Measurements from ENCODE around the gene GPHN.

Gene GPHN

GRCh38 chr14:66992776-66993175, 484.8 kb downstream of the GPHN start:
- no peaks in the 10 kb centered on the region for H3K9me3 ChIP-seq (ENCODE audit: insufficient read depth, low read depth, low read length)
- H3K14ac ChIP-seq (ENCODE audit: low read length), result no peak overlapping the region
- no peak overlapping the region for H2BK12ac ChIP-seq (ENCODE audit: low read length)
- no peak overlapping the region for H3K4ac ChIP-seq (ENCODE audit: low read depth, low read length)
- no peaks in the 10 kb centered on the region for H3K36me3 ChIP-seq (ENCODE audit: control insufficient read depth in 1 of 2, insufficient read depth in 2 of 2, low read length in 2 of 2)
- no peak overlapping the region for H3K27ac ChIP-seq (ENCODE audit: low read depth, low read length)
- no peak overlapping the region for H3K18ac ChIP-seq (ENCODE audit: low read length)
- H2BK120ac ChIP-seq (ENCODE audit: insufficient read depth, low read length, poor library complexity), result no peak overlapping the region
- H2AFZ ChIP-seq (ENCODE audit: insufficient read depth, low read length, poor library complexity), result no peak overlapping the region
- no peak overlapping the region for H3K9ac ChIP-seq (ENCODE audit: low read length)
- no peaks in the 10 kb centered on the region for H3K4me1 ChIP-seq (ENCODE audit: control insufficient read depth in 1 of 2, insufficient read depth in 2 of 2, low read length in 2 of 2)
- no peaks in the 10 kb centered on the region for H3K79me1 ChIP-seq (ENCODE audit: low read length)
- H2BK5ac ChIP-seq (ENCODE audit: low read depth, low read length, poor library complexity), result no peak overlapping the region
- no peak overlapping the region for H3K23ac ChIP-seq (ENCODE audit: low read length)
- no peak overlapping the region for H3K4me2 ChIP-seq (ENCODE audit: low read length)
- H3K4me3 ChIP-seq (ENCODE audit: low read depth, low read length), result no peak overlapping the region
- H2AK5ac ChIP-seq (ENCODE audit: low read length), result no peak overlapping the region
- H4K8ac ChIP-seq (ENCODE audit: low read depth, low read length), result no peak overlapping the region
- no peak overlapping the region for H4K12ac ChIP-seq (ENCODE audit: low read depth, low read length)
- no CpG with 5 or more reads among the region's 2 CpGs for WGBS (ENCODE audit: extremely low coverage, insufficient coverage, insufficient read length)
- no peak overlapping the region for H4K91ac ChIP-seq (ENCODE audit: low read depth, low read length)
- no peaks in the 10 kb centered on the region for H3K27me3 ChIP-seq (ENCODE audit: insufficient read depth, low read length)
- no peaks in the 10 kb centered on the region for H3K79me2 ChIP-seq (ENCODE audit: control insufficient read depth, insufficient read depth, low read length, poor library complexity)
- no peak for DNase-seq

GRCh38 chr14:66993512-66993911, 485.6 kb downstream of the GPHN start:
- no peak overlapping the region for H3K14ac ChIP-seq (ENCODE audit: low read length)
- no peak overlapping the region for H3K27ac ChIP-seq (ENCODE audit: low read depth, low read length)
- no peaks in the 10 kb centered on the region for H3K79me2 ChIP-seq (ENCODE audit: control insufficient read depth, insufficient read depth, low read length, poor library complexity)
- no peak for DNase-seq
- no CpG with 5 or more reads among the region's 1 CpG for WGBS (ENCODE audit: extremely low coverage, insufficient coverage, insufficient read length)
- no peak overlapping the region for H4K91ac ChIP-seq (ENCODE audit: low read depth, low read length)
- no peak overlapping the region for H4K12ac ChIP-seq (ENCODE audit: low read depth, low read length)
- H3K36me3 ChIP-seq (ENCODE audit: control insufficient read depth in 1 of 2, insufficient read depth in 2 of 2, low read length in 2 of 2), result no peaks in the 10 kb centered on the region
- no peak overlapping the region for H3K23ac ChIP-seq (ENCODE audit: low read length)
- H3K4me1 ChIP-seq (ENCODE audit: control insufficient read depth in 1 of 2, insufficient read depth in 2 of 2, low read length in 2 of 2), result no peaks in the 10 kb centered on the region
- no peak overlapping the region for H3K4me3 ChIP-seq (ENCODE audit: low read depth, low read length)
- H3K4me2 ChIP-seq (ENCODE audit: low read length), result no peak overlapping the region
- H3K9ac ChIP-seq (ENCODE audit: low read length), result no peak overlapping the region
- no peaks in the 10 kb centered on the region for H3K27me3 ChIP-seq (ENCODE audit: insufficient read depth, low read length)
- H2AK5ac ChIP-seq (ENCODE audit: low read length), result no peak overlapping the region
- H3K4ac ChIP-seq (ENCODE audit: low read depth, low read length), result no peak overlapping the region
- no peak overlapping the region for H2BK5ac ChIP-seq (ENCODE audit: low read depth, low read length, poor library complexity)
- no peaks in the 10 kb centered on the region for H3K79me1 ChIP-seq (ENCODE audit: low read length)
- no peak overlapping the region for H2AFZ ChIP-seq (ENCODE audit: insufficient read depth, low read length, poor library complexity)
- H2BK120ac ChIP-seq (ENCODE audit: insufficient read depth, low read length, poor library complexity), result no peak overlapping the region
- H3K9me3 ChIP-seq (ENCODE audit: insufficient read depth, low read depth, low read length), result no peaks in the 10 kb centered on the region
- no peak overlapping the region for H4K8ac ChIP-seq (ENCODE audit: low read depth, low read length)
- no peak overlapping the region for H2BK12ac ChIP-seq (ENCODE audit: low read length)
- no peak overlapping the region for H3K18ac ChIP-seq (ENCODE audit: low read length)

- Histone ChIP-seq H3K36me3 (ENCODE audit: control insufficient read depth in 1 of 2, insufficient read depth in 2 of 2, low read length in 2 of 2) (no peaks in the 10 kb centered on the region), H3K4ac (ENCODE audit: low read depth, low read length) (no peak overlapping the region), H2BK12ac (ENCODE audit: low read length) (no peak overlapping the region), H3K9me3 (ENCODE audit: insufficient read depth, low read depth, low read length) (no peaks in the 10 kb centered on the region), H2BK5ac (ENCODE audit: low read depth, low read length, poor library complexity) (no peak overlapping the region), H4K91ac (ENCODE audit: low read depth, low read length) (no peak overlapping the region), H3K79me1 (ENCODE audit: low read length) (no peaks in the 10 kb centered on the region), H4K12ac (ENCODE audit: low read depth, low read length) (no peak overlapping the region), H3K79me2 (ENCODE audit: control insufficient read depth, insufficient read depth, low read length, poor library complexity) (no peaks in the 10 kb centered on the region), H2AK5ac (ENCODE audit: low read length) (no peak overlapping the region), H2BK120ac (ENCODE audit: insufficient read depth, low read length, poor library complexity) (no peak overlapping the region), H3K4me2 (ENCODE audit: low read length) (no peak overlapping the region), H3K23ac (ENCODE audit: low read length) (no peak overlapping the region), H4K8ac (ENCODE audit: low read depth, low read length) (no peak overlapping the region), H3K27me3 (ENCODE audit: insufficient read depth, low read length) (no peaks in the 10 kb centered on the region), H3K14ac (ENCODE audit: low read length) (no peak overlapping the region), H3K4me3 (ENCODE audit: low read depth, low read length) (no peak overlapping the region), H3K27ac (ENCODE audit: low read depth, low read length) (no peak overlapping the region), H2AFZ (ENCODE audit: insufficient read depth, low read length, poor library complexity) (no peak overlapping the region), H3K9ac (ENCODE audit: low read length) (no peak overlapping the region), H3K18ac (ENCODE audit: low read length) (no peak overlapping the region), H3K4me1 (ENCODE audit: control insufficient read depth in 1 of 2, insufficient read depth in 2 of 2, low read length in 2 of 2) (no peaks in the 10 kb centered on the region)
- no CpG with 5 or more reads among the region's 3 CpGs for WGBS (ENCODE audit: extremely low coverage, insufficient coverage, insufficient read length)
- no peak for DNase-seq
Measured at GRCh38 chr14:66998013-66998412, 490.1 kb downstream of the GPHN start.

GRCh38 chr14:66999978-67000377, 492.0 kb downstream of the GPHN start:
- no peak overlapping the region for H3K4me2 ChIP-seq (ENCODE audit: low read length)
- no peaks in the 10 kb centered on the region for H3K79me1 ChIP-seq (ENCODE audit: low read length)
- no peak overlapping the region for H3K14ac ChIP-seq (ENCODE audit: low read length)
- H2AFZ ChIP-seq (ENCODE audit: insufficient read depth, low read length, poor library complexity), result no peak overlapping the region
- no peak overlapping the region for H4K8ac ChIP-seq (ENCODE audit: low read depth, low read length)
- H3K27me3 ChIP-seq (ENCODE audit: insufficient read depth, low read length), result no peaks in the 10 kb centered on the region
- H3K9me3 ChIP-seq (ENCODE audit: insufficient read depth, low read depth, low read length), result no peaks in the 10 kb centered on the region
- no peaks in the 10 kb centered on the region for H3K79me2 ChIP-seq (ENCODE audit: control insufficient read depth, insufficient read depth, low read length, poor library complexity)
- H3K9ac ChIP-seq (ENCODE audit: low read length), result no peak overlapping the region
- no peak overlapping the region for H4K12ac ChIP-seq (ENCODE audit: low read depth, low read length)
- H2AK5ac ChIP-seq (ENCODE audit: low read length), result no peak overlapping the region
- H3K23ac ChIP-seq (ENCODE audit: low read length), result no peak overlapping the region
- no peaks in the 10 kb centered on the region for H3K4me1 ChIP-seq (ENCODE audit: control insufficient read depth in 1 of 2, insufficient read depth in 2 of 2, low read length in 2 of 2)
- no peak overlapping the region for H3K18ac ChIP-seq (ENCODE audit: low read length)
- H4K91ac ChIP-seq (ENCODE audit: low read depth, low read length), result no peak overlapping the region
- no peak overlapping the region for H2BK12ac ChIP-seq (ENCODE audit: low read length)
- H3K27ac ChIP-seq (ENCODE audit: low read depth, low read length), result no peak overlapping the region
- H2BK5ac ChIP-seq (ENCODE audit: low read depth, low read length, poor library complexity), result no peak overlapping the region
- no peak for DNase-seq
- no peak overlapping the region for H2BK120ac ChIP-seq (ENCODE audit: insufficient read depth, low read length, poor library complexity)
- no peak overlapping the region for H3K4me3 ChIP-seq (ENCODE audit: low read depth, low read length)
- H3K4ac ChIP-seq (ENCODE audit: low read depth, low read length), result no peak overlapping the region
- no peaks in the 10 kb centered on the region for H3K36me3 ChIP-seq (ENCODE audit: control insufficient read depth in 1 of 2, insufficient read depth in 2 of 2, low read length in 2 of 2)

Data from trophoblast cell (in vitro differentiated cells and primary cell).